IPS-20b (cell line): ENCODE measurements around the gene PRKACA.

Experiments
- H3K27ac ChIP-seq: one replicate; pipeline ENCODE4 v1.5.1; 2013; ENCODE audit warnings: low read length
- H3K27me3 ChIP-seq: 2 replicates; pipeline ENCODE4 v1.6.1; 2013; ENCODE audit warnings: mild to moderate bottlenecking, low read length, inconsistent platforms; ENCODE audit not compliant: insufficient read depth
- H3K36me3 ChIP-seq: 2 replicates; pipeline ENCODE4 v1.6.1; 2013; ENCODE audit warnings: low read depth, mild to moderate bottlenecking, inconsistent platforms, low read length, moderate library complexity; ENCODE audit not compliant: insufficient read depth
- H3K4me1 ChIP-seq: 2 replicates; pipeline ENCODE4 v1.6.1; 2013; ENCODE audit warnings: mild to moderate bottlenecking, control low read depth, inconsistent platforms, low read length, moderate library complexity; ENCODE audit not compliant: insufficient read depth
- H3K4me3 ChIP-seq: 2 replicates; pipeline ENCODE4 v1.5.1; 2013; ENCODE audit warnings: mild to moderate bottlenecking, low read length, inconsistent platforms
- H3K9ac ChIP-seq: 2 replicates; pipeline ENCODE4 v1.6.1; 2013; ENCODE audit warnings: low read depth, mild to moderate bottlenecking, inconsistent platforms, low read length, moderate library complexity
- H3K9me3 ChIP-seq: 2 replicates; pipeline ENCODE4 v1.6.1; 2013; ENCODE audit warnings: mild to moderate bottlenecking, low read depth, low read length, inconsistent platforms; ENCODE audit not compliant: insufficient read depth

Gene PRKACA

DNA sequence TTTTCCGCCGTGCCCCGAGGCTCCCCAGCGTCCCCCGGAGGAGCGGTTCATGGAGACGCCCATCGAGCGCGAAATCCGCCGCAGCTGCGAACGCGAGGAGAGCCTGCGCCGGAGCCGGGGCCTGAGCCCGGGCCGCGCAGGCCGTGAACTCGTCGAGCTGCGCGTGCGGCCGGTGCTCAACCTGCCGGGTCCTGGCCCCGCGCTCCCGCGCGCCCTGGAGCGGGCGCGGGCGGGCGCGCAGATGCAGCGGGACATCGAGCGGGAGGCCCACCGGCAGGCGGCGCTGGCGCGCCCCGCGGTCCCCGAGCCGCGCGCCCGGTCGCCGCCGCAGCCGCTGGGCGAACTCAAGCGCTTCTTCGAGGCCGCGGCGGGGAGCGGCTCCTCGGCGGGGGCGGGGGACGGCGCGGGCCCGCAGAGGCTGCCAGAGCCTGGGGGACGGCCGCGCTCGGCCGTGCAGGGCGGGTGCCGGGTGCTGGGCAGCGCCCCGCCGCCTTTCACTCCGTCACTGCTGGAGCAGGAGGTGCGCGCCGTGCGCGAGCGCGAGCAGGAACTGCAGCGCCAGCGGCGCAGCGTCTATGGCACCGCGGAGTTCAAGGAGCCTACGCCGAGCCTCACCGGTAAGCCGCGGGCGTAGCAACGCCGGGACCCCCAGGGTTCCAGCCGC is 44.2 kb downstream of the PRKACA start:
- no peak overlapping the region for H3K9ac ChIP-seq

DNA sequence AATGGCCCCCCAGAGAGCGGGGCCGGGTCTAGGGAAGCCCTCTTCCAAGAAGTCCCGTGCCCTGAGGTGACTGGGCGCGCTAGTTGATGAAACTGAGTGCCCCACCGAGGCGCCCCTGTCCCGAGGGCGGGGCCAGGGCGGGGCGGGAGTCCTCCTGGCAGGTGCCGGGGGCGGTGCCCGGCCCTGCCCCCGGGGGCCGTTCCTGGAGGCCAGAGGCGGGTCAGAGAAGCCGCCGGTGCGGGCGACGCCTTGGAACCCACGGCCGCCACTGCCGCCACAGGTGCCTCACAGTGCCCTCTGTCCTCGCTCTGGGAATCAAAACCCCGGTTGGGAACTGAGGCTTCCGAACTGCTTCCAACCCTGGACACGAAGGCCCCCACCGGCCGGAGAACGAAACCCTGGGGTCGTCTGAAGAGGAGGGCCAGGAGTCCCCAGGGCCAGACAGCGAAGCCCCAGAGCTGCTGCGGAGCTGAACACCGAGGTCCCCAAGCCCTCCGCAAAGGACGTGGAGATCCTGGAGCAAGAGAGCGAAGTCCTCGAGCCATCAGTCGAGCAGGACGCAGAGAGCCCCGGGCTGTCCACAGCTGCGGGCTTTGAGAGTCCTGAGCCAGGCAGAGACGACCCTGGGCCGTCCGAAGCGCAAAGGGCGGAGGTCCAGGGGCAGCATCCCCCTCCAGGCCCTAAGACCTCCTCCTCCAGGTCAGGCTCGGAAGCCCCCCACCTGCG is 44.9 kb downstream of the PRKACA start, which contains the start of gene MISP3:
Gene MISP3, plus strand, starts transcription at position 252 of the 726 bp plus-strand sequence. CDS start 524 bp downstream, outside the sequence.
- Histone ChIP-seq H3K4me3 (peak within 1 kb of the TSS; percentile 69), H3K4me1 (no peaks in the 10 kb centered on the region; the same call in 1 of the 2 replicates), H3K27ac (no peak within 1 kb of the TSS), H3K27me3 (peaks cover 62% of the 10 kb centered on the region), H3K9me3 (no peaks in the 10 kb centered on the region), H3K9ac (no peak within 1 kb of the TSS), H3K36me3 (no peaks in the 10 kb centered on the region)

More for the DNA sequence above, 44.2 kb downstream of the PRKACA start:
- Histone ChIP-seq H3K36me3 (no peaks in the 10 kb centered on the region), H3K9me3 (no peaks in the 10 kb centered on the region), H3K27ac (no peak overlapping the region), H3K27me3 (peaks cover 67% of the 10 kb centered on the region), H3K4me1 (no peaks in the 10 kb centered on the region; the same call in 1 of the 2 replicates), H3K4me3 (peak overlapping the region; percentile 69)

DNA sequence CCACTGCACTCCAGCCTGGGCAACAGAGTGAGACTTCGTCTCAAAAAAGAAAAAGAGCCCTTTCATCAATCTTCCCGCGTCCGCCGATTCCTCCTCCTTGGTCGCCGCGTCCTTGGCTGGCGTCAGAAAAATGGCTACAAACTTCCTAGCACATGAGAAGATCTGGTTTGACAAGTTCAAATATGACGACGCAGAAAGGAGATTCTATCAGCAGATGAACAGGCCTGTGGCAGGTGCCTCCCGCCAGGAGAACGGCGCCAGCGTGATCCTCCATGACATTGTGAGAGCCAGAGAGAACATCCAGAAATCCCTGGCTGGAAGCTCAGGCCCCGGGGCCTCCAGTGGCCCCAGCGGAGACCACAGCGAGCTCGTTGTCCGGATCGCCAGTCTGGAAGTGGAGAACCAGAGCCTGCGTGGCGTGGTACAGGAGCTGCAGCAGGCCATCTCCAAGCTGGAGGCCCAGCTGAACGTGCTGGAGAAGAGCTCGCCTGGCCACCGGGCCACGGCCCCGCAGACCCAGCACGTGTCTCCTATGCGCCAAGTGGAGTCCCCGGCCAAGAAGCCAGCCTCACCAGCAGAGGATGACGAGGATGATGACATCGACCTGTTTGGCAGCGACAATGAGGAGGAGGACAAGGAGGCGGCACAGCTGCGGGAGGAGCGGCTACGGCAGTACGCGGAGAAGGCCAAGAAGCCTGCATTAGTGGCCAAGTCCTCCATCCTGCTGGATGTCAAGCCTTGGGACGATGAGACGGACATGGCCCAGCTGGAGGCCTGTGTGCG is 47.1 kb downstream of the PRKACA start:
- Histone ChIP-seq H3K9ac (no peak overlapping the region), H3K27ac (no peak overlapping the region), H3K9me3 (no peaks in the 10 kb centered on the region), H3K4me1 (no peaks in the 10 kb centered on the region; the same call in 1 of the 2 replicates), H3K4me3 (no peak overlapping the region), H3K27me3 (peaks cover 45% of the 10 kb centered on the region), H3K36me3 (no peaks in the 10 kb centered on the region)

DNA sequence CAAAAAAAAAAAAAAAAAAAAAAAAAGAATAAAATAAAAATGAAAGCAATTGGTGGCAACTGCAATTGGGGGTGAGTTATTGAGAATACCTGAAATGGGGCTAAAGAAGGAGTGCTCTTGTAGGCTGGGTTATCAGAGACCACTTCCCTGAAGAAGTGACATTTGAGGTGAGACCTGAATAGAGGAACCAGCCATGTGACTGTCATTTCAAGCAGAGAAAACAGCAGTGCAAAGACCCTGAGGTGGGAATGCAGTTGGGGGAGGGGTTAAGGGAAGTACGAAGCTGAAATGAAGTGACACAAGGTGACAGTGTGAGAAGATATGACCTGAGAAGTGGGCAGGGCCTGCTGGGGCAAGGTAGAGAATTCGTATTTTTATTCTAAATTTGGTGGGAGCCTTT is 51.4 kb downstream of the PRKACA start:
- Histone ChIP-seq H3K27me3 (peaks cover 6% of the 10 kb centered on the region; the same call in 1 of the 2 replicates), H3K27ac (no peak overlapping the region), H3K4me1 (no peaks in the 10 kb centered on the region), H3K9me3 (no peaks in the 10 kb centered on the region), H3K4me3 (no peak overlapping the region), H3K9ac (no peak overlapping the region), H3K36me3 (no peaks in the 10 kb centered on the region)

DNA sequence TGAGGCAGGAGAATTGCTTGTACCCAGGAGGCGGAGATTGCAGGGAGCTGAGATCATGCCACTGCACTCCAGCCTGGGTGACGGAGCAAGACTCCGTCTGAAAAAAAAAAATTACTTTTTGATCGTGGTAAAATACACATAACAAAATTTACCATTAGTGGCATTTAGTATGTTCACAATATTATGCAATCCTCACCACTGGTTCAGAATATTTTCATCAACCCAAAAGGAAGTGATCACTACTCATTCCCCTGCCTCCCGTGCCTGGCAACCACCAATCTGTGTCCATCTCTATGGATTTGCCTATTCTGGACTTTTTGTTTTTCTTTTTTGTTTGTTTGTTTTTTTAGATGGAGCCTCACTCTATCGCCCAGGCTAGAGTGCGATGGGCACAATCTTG is 54.5 kb downstream of the PRKACA start:
- Histone ChIP-seq H3K9ac (no peak overlapping the region), H3K4me3 (no peak overlapping the region), H3K27ac (no peak overlapping the region), H3K36me3 (no peaks in the 10 kb centered on the region), H3K4me1 (no peaks in the 10 kb centered on the region), H3K9me3 (no peaks in the 10 kb centered on the region), H3K27me3 (peaks cover 19% of the 10 kb centered on the region)

DNA sequence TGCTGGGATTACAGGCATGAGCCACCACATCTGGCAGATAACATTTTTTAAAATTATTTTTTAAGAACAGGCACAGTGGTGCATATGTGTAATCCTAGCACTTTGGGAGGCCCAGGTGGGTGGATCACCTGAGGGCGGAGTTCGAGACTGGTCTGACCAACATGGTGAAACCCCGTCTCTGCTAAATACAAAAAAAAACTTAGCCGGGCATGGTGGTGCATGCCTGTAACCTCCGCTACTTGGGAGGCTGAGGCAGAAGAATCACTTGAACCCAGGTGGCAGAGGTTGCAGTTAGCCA is 55.1 kb downstream of the PRKACA start:
- Histone ChIP-seq H3K9ac (no peak overlapping the region), H3K9me3 (no peaks in the 10 kb centered on the region), H3K36me3 (no peaks in the 10 kb centered on the region), H3K4me3 (no peak overlapping the region), H3K27ac (no peak overlapping the region), H3K27me3 (peaks cover 23% of the 10 kb centered on the region), H3K4me1 (no peaks in the 10 kb centered on the region)

DNA sequence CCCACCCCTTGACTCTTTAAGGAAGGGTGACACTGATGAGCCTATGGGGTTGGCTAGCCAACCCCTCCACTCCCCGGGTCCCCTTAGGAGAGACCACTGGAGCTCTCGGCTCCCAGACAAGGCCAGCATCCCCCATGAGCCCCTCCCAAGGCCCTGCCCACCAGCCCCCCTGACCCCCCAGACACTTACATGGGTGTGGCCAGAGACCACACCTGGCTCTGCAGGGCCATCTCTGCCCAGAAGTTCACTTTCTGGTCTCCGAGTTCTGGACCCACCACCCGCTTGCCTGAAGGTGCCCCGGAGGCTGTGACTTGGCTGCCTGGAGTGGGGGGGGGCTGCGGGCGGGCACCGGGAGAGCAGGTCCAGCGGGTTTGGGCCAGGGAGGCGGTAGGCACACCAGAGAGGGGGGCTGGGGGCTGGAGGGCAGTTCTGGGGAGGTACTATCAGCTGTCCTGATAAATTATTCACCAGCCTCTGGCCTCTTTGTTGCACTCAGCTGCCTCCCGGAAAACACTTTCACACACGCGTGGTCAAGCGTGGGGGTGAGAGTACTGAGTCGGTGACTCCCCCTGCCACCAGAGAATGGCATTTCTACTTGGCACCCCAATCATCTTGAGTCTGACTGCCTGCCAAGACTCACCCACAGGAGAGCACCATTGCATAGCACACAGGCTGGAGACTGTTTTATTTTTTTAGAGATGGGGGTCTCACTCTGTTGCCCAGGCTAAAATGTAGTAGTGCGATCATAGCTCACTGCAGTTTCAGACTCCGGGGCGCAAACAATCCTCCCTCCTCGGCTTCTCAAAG is 55.6 kb downstream of the PRKACA start, which contains the start of gene PALM3:
Gene PALM3, minus strand, starts transcription at position 326 of the 807 bp plus-strand sequence. Its CDS starts 96 bp downstream, at position 230.
- no peaks in the 10 kb centered on the region for H3K9me3 ChIP-seq
- peaks cover 26% of the 10 kb centered on the region for H3K27me3 ChIP-seq
- H3K36me3 ChIP-seq: no peaks in the 10 kb centered on the region
- H3K27ac ChIP-seq: no peak within 1 kb of the TSS
- no peaks in the 10 kb centered on the region for H3K4me1 ChIP-seq
- no peak within 1 kb of the TSS for H3K9ac ChIP-seq
- H3K4me3 ChIP-seq: no peak within 1 kb of the TSS

DNA sequence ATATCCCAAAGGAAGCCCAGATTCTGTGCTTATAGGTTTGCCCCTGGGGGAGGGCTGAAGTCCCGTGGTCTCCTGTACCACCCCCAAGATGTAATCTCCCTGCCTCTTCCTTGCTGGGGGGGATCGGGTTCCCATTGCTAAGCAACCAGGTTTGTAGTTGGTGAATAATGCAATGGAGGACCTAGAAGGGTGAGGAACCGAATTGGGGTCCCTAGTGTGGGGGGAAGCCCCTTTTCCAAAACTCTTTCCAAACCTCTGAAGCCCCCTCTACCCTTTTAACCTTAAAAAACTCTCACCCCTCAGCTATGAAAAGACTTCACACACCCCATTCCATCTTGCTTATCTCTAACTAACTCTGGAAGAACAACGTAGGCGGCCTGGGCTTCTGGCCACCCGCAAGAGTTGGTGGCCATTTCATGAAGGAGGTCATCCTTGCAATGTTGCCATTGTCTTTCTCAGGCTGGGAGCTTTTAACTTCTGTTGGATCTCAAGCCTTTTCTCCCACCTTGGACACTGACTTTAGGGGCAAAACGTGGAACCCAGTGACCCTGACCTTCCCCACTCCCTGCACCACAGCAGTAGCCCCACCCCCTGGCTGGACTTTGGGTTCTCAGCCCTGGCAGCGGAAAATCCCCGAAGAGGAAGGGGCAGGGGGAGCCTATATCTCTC is 56.3 kb downstream of the PRKACA start:
- Histone ChIP-seq H3K4me3 (no peak overlapping the region), H3K27me3 (peaks cover 33% of the 10 kb centered on the region), H3K27ac (no peak overlapping the region), H3K36me3 (no peaks in the 10 kb centered on the region), H3K4me1 (no peaks in the 10 kb centered on the region), H3K9me3 (no peaks in the 10 kb centered on the region), H3K9ac (no peak overlapping the region)

DNA sequence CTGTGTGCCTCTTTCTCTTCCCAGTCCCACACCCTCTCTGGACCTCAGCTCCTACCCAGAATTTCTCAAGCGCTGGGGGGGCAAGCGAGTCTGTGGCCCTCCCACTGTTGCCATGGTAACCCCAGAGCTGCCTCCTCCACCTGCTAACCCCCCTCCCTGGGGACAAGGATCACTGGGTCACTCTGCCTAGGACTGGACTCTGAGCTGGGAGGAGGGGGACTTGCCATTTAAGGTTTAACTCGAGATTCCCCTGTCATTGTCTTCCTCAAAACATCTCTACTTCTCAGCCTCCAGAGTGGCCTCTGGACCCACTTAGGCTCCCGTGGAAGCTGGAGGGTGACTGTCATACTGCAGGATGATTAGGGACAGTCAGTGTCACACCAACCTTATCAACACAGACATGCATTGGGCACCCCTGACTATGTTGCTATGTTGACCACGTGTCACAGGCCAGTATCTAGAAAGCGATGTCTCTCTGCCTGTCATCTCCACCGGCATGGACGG is 57.9 kb downstream of the PRKACA start:
- peaks cover 33% of the 10 kb centered on the region for H3K27me3 ChIP-seq
- H3K9ac ChIP-seq: no peak overlapping the region
- no peak overlapping the region for H3K4me3 ChIP-seq
- H3K36me3 ChIP-seq: no peaks in the 10 kb centered on the region
- no peaks in the 10 kb centered on the region for H3K4me1 ChIP-seq
- H3K9me3 ChIP-seq: no peaks in the 10 kb centered on the region
- H3K27ac ChIP-seq: no peak overlapping the region

DNA sequence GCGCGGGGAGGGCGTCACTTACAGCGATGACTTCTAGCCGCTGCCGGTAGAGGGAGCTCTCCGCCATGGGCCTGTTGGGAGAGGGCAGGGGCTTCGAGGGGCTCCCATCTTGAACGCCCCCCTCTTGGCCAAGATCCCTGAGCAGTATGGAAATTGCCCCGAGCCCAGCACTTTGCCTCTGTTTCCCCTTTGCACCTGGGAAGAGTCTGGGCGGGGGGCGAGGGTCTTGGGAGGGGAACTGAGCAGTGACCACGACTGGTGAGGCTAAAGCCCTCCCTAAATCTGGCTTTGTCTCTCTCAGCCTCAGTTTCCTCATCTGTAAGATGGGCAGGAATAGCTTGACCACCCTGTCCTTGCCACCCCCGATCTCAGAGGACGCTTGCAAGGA is 58.5 kb downstream of the PRKACA start:
- Histone ChIP-seq H3K36me3 (no peaks in the 10 kb centered on the region), H3K27ac (no peak overlapping the region), H3K27me3 (peaks cover 33% of the 10 kb centered on the region), H3K4me3 (no peak overlapping the region), H3K9me3 (no peaks in the 10 kb centered on the region), H3K9ac (no peak overlapping the region), H3K4me1 (no peaks in the 10 kb centered on the region)
